RWPE2 (cell line): ENCODE results near the gene DLX4.

Experiments
- ATAC-seq: fragments of 200-7000 bp; cut with Tn5 transposase; 3 replicates; pipeline ENCODE4 v1.9.1; 2021; ENCODE audit warnings: low read depth
- DNase-seq: peaks from one replicate; pipeline ENCODE4 v3.0.0-alpha.2; 2020; ENCODE audit warnings: low spot score
- H3K27ac ChIP-seq: fragments of 450-650 bp; 2 replicates; pipeline ENCODE4 v1.5.1; 2017; ENCODE audit warnings: mild to moderate bottlenecking; ENCODE audit not compliant: poor library complexity, severe bottlenecking
- H3K27me3 ChIP-seq: fragments of 250-450 bp; sonication (Bioruptor Pico); 2 replicates; pipeline ENCODE4 v1.5.1; 2021; ENCODE audit warnings: mild to moderate bottlenecking, moderate library complexity; ENCODE audit not compliant: insufficient read depth, poor library complexity, severe bottlenecking
- H3K36me3 ChIP-seq: fragments of 250-450 bp; sonication (Bioruptor Pico); 2 replicates; pipeline ENCODE4 v1.5.1; 2020; ENCODE audit warnings: low read depth, mild to moderate bottlenecking, moderate library complexity
- H3K4me1 ChIP-seq: fragments of 250-450 bp; sonication (Bioruptor Pico); 2 replicates; pipeline ENCODE4 v1.5.1; 2021; ENCODE audit warnings: mild to moderate bottlenecking, moderate library complexity; ENCODE audit not compliant: insufficient read depth, poor library complexity, severe bottlenecking
- H3K4me3 ChIP-seq: fragments of 250-450 bp; sonication (Bioruptor Pico); 2 replicates; pipeline ENCODE4 v1.5.1; 2021; ENCODE audit warnings: mild to moderate bottlenecking, moderate library complexity; ENCODE audit not compliant: severe bottlenecking
- H3K9me3 ChIP-seq: fragments of 250-450 bp; sonication (Bioruptor Pico); 2 replicates; pipeline ENCODE4 v1.5.1; 2021; ENCODE audit warnings: mild to moderate bottlenecking, moderate library complexity; ENCODE audit not compliant: severe bottlenecking
- CTCF ChIP-seq: fragments of 450-650 bp; IDR thresholded peaks from one replicate; pipeline ENCODE4 v1.5.1; 2017; ENCODE audit warnings: mild to moderate bottlenecking, moderate library complexity; ENCODE audit not compliant: poor library complexity, severe bottlenecking

The DLX4 gene

GRCh38 chr17:49930880-49931279, 38.1 kb upstream of the DLX4 start:
- no peak overlapping the region for H3K4me3 ChIP-seq
- no peak for TF ChIP-seq CTCF
- H3K9me3 ChIP-seq = no peaks in the 10 kb centered on the region
- no peaks in the 10 kb centered on the region for H3K27me3 ChIP-seq
- H3K36me3 ChIP-seq = no peaks in the 10 kb centered on the region
- DNase-seq = no peak
- H3K4me1 ChIP-seq = peaks cover 11% of the 10 kb centered on the region
- no peak overlapping the region for H3K27ac ChIP-seq
- no peak for ATAC-seq

- no peaks in the 10 kb centered on the region for H3K36me3 ChIP-seq
- H3K4me1 ChIP-seq = peaks cover 11% of the 10 kb centered on the region
- DNase-seq = no peak
- no peak for TF ChIP-seq CTCF
- H3K27me3 ChIP-seq = no peaks in the 10 kb centered on the region
- H3K9me3 ChIP-seq = no peaks in the 10 kb centered on the region
- ATAC-seq = no peak
- H3K4me3 ChIP-seq = no peak overlapping the region
- H3K27ac ChIP-seq = no peak overlapping the region
These were observed 37.4 kb upstream of the DLX4 start for GRCh38 chr17:49931416-49932137.

GRCh38 chr17:49932138-49932723, 36.8 kb upstream of the DLX4 start:
- Histone ChIP-seq H3K4me1 (peaks cover 11% of the 10 kb centered on the region), H3K27me3 (no peaks in the 10 kb centered on the region), H3K36me3 (no peaks in the 10 kb centered on the region), H3K4me3 (no peak overlapping the region), H3K9me3 (no peaks in the 10 kb centered on the region), H3K27ac (no peak overlapping the region)
- DNase-seq (no peak), ATAC-seq (no peak)
- no peak for TF ChIP-seq CTCF

GRCh38 chr17:49932901-49933300, 36.1 kb upstream of the DLX4 start:
- Histone ChIP-seq H3K27ac (no peak overlapping the region), H3K36me3 (no peaks in the 10 kb centered on the region), H3K4me3 (no peak overlapping the region), H3K9me3 (no peaks in the 10 kb centered on the region), H3K27me3 (no peaks in the 10 kb centered on the region), H3K4me1 (peaks cover 11% of the 10 kb centered on the region)
- no peak for TF ChIP-seq CTCF
- no peak for DNase-seq
- no peak for ATAC-seq
